RWPE2 (cell line): ENCODE data around the gene NBEAL2.
"Not testable (repeated sequence)": the region's sequence is repeated elsewhere in the genome, so short reads cannot be mapped to it uniquely, and the experiment has no call there.

ENCODE experiments used
- ATAC-seq: fragments of 200-7000 bp; cut with Tn5 transposase; 3 replicates; pipeline ENCODE4 v1.9.1; 2021; ENCODE audit warnings: low read depth
- DNase-seq: peaks from one replicate; pipeline ENCODE4 v3.0.0-alpha.2; 2020; ENCODE audit warnings: low spot score
- H3K27ac ChIP-seq: fragments of 450-650 bp; 2 replicates; pipeline ENCODE4 v1.5.1; 2017; ENCODE audit warnings: mild to moderate bottlenecking; ENCODE audit not compliant: poor library complexity, severe bottlenecking
- H3K27me3 ChIP-seq: fragments of 250-450 bp; sonication (Bioruptor Pico); 2 replicates; pipeline ENCODE4 v1.5.1; 2021; ENCODE audit warnings: mild to moderate bottlenecking, moderate library complexity; ENCODE audit not compliant: insufficient read depth, poor library complexity, severe bottlenecking
- H3K36me3 ChIP-seq: fragments of 250-450 bp; sonication (Bioruptor Pico); 2 replicates; pipeline ENCODE4 v1.5.1; 2020; ENCODE audit warnings: low read depth, mild to moderate bottlenecking, moderate library complexity
- H3K4me1 ChIP-seq: fragments of 250-450 bp; sonication (Bioruptor Pico); 2 replicates; pipeline ENCODE4 v1.5.1; 2021; ENCODE audit warnings: mild to moderate bottlenecking, moderate library complexity; ENCODE audit not compliant: insufficient read depth, poor library complexity, severe bottlenecking
- H3K4me3 ChIP-seq: fragments of 250-450 bp; sonication (Bioruptor Pico); 2 replicates; pipeline ENCODE4 v1.5.1; 2021; ENCODE audit warnings: mild to moderate bottlenecking, moderate library complexity; ENCODE audit not compliant: severe bottlenecking
- H3K9me3 ChIP-seq: fragments of 250-450 bp; sonication (Bioruptor Pico); 2 replicates; pipeline ENCODE4 v1.5.1; 2021; ENCODE audit warnings: mild to moderate bottlenecking, moderate library complexity; ENCODE audit not compliant: severe bottlenecking
- CTCF ChIP-seq: fragments of 450-650 bp; IDR thresholded peaks from one replicate; pipeline ENCODE4 v1.5.1; 2017; ENCODE audit warnings: mild to moderate bottlenecking, moderate library complexity; ENCODE audit not compliant: poor library complexity, severe bottlenecking

Gene NBEAL2

GRCh38 chr3:47028667-47029066 is 49.2 kb downstream of the NBEAL2 start:
- Histone ChIP-seq H3K4me1 (no peaks in the 10 kb centered on the region), H3K36me3 (peaks cover 38% of the 10 kb centered on the region), H3K27ac (no peak overlapping the region), H3K27me3 (no peaks in the 10 kb centered on the region), H3K4me3 (no peak overlapping the region), H3K9me3 (no peaks in the 10 kb centered on the region)
- no peak for TF ChIP-seq CTCF
- no peak for DNase-seq
- ATAC-seq = no peak

- H3K36me3 ChIP-seq = peaks cover 57% of the 10 kb centered on the region
- ATAC-seq, H3K4me3 ChIP-seq, H3K27ac ChIP-seq, H3K27me3 ChIP-seq, H3K4me1 ChIP-seq, H3K9me3 ChIP-seq, DNase-seq: not testable (repeated sequence)
Observed at GRCh38 chr3:47031041-47031440, 51.6 kb downstream of the NBEAL2 start.

GRCh38 chr3:47034868-47035489 is 55.5 kb downstream of the NBEAL2 start:
- DNase-seq (no peak), ATAC-seq (no peak)
- no peaks in the 10 kb centered on the region for H3K4me1 ChIP-seq
- peaks cover 72% of the 10 kb centered on the region for H3K36me3 ChIP-seq
- H3K9me3 ChIP-seq = no peaks in the 10 kb centered on the region
- H3K27me3 ChIP-seq = no peaks in the 10 kb centered on the region
- no peak overlapping the region for H3K27ac ChIP-seq
- TF ChIP-seq CTCF = no peak
- H3K4me3 ChIP-seq = no peak overlapping the region

- no peak overlapping the region for H3K27ac ChIP-seq
- DNase-seq (no peak), ATAC-seq (no peak)
- H3K4me3 ChIP-seq = no peak overlapping the region
- no peaks in the 10 kb centered on the region for H3K27me3 ChIP-seq
- H3K9me3 ChIP-seq = no peaks in the 10 kb centered on the region
- no peaks in the 10 kb centered on the region for H3K4me1 ChIP-seq
- peaks cover 70% of the 10 kb centered on the region for H3K36me3 ChIP-seq
- TF ChIP-seq CTCF = no peak
Observed at GRCh38 chr3:47035645-47036044, 56.2 kb downstream of the NBEAL2 start.

- ATAC-seq (no peak), DNase-seq (no peak)
- H3K36me3 ChIP-seq = peaks cover 70% of the 10 kb centered on the region
- H3K27ac ChIP-seq = no peak overlapping the region
- H3K9me3 ChIP-seq = peaks cover 2% of the 10 kb centered on the region
- H3K27me3 ChIP-seq = no peaks in the 10 kb centered on the region
- no peak overlapping the region for H3K4me3 ChIP-seq
- TF ChIP-seq CTCF = no peak
- H3K4me1 ChIP-seq = no peaks in the 10 kb centered on the region
Observed at GRCh38 chr3:47036145-47036544, 56.7 kb downstream of the NBEAL2 start.

- not testable (repeated sequence) for ATAC-seq, DNase-seq, H3K4me1 ChIP-seq, H3K27me3 ChIP-seq, H3K9me3 ChIP-seq, H3K27ac ChIP-seq, H3K4me3 ChIP-seq
- H3K36me3 ChIP-seq = peaks cover 71% of the 10 kb centered on the region
Observed at GRCh38 chr3:47037302-47037701, 57.8 kb downstream of the NBEAL2 start.
